HCT116 (cell line): ENCODE measurements around the gene MMEL1. TPM values are rescaled to one million over a fixed set of nuclear protein-coding genes. Genes with fewer than 3 reads are reported as not detected.

Source experiments
- ATAC-seq: fragments of 200-7000 bp; cut with Tn5 transposase; 2 replicates; pipeline ENCODE4 v1.9.1; 2020; ENCODE audit warnings: mild to moderate bottlenecking, moderate library complexity
- BruUV-seq: library from RNA; stranded (reverse); fragments of 400-500 nt; replicated peaks from 2 replicates; lab custom pipeline; 2021; lab: Mats Ljungman, UMichigan
- CTCF ChIA-PET: fragments of 300-600 bp; sonication (Branson Sonifier 250); formaldehyde crosslinking; loops from one replicate; lab custom pipeline; 2021; ENCODE audit warnings: antibody characterized with exemption; lab: Charles Lee
- POLR2A ChIA-PET: fragments of 300-600, 350-600 bp; sonication (Branson Sonifier 250); formaldehyde crosslinking; loops from one replicate; lab custom pipeline; 2021; ENCODE audit warnings: antibody characterized with exemption; lab: Charles Lee
- RAD21 ChIA-PET, 2 experiments: fragments of 300-600 bp; sonication (Branson Sonifier 250); formaldehyde crosslinking; loops; one replicate each; lab custom pipeline; 2023; ENCODE audit warnings: low total read pairs in 2 of 2; ENCODE audit not compliant: uncharacterized antibody in 2 of 2, unreplicated experiment in 2 of 2, low non-redundant PET in 1 of 2; lab: Charles Lee
- DNase-seq: peaks from one replicate; pipeline ENCODE4 v3.0.0-alpha.2; 2010; ENCODE audit warnings: low read depth, low spot score
- H2AFZ ChIP-seq: fragments of 200-600 bp; shearing (Covaris generic), sonication (generic); 2 replicates; pipeline ENCODE4 v1.6.1; 2017; ENCODE audit warnings: low read depth, mixed run types, mixed read lengths, antibody characterized with exemption, low read length; ENCODE audit not compliant: poor library complexity, severe bottlenecking
- H3K27ac ChIP-seq: 2 replicates; pipeline ENCODE4 v1.5.1; 2012; ENCODE audit warnings: low read depth, low read length
- H3K27me3 ChIP-seq: fragments of 200-600 bp; sonication (generic); 2 replicates; pipeline ENCODE4 v1.6.1; 2016; ENCODE audit warnings: mixed run types, low read length, mixed read lengths; ENCODE audit not compliant: insufficient read depth
- H3K36me3 ChIP-seq, 2 experiments: fragments of 200-500 bp in 1 of 2; fragments of 200-600 bp in 1 of 2; sonication (Bioruptor generic) in 1 of 2; sonication (generic) in 1 of 2; 2 replicates each; pipeline versions ENCODE4 v1.5.1 to v1.6.1; 2014 to 2016; ENCODE audit warnings: low read length in 2 of 2, inconsistent platforms in 1 of 2, mixed read lengths in 1 of 2, mixed run types in 1 of 2; ENCODE audit not compliant: insufficient read depth in 2 of 2, control insufficient read depth in 1 of 2
- H3K4me1 ChIP-seq, 2 experiments: fragments of 200-600 bp in 1 of 2; sonication (generic) in 1 of 2; 2 replicates each; pipeline versions ENCODE4 v1.5.1 to v1.6.1; 2012 to 2017; ENCODE audit warnings: low read length in 2 of 2, inconsistent platforms in 1 of 2, mild to moderate bottlenecking in 1 of 2, mixed read lengths in 1 of 2, mixed run types in 1 of 2, moderate library complexity in 1 of 2; ENCODE audit not compliant: insufficient read depth in 2 of 2, control insufficient read depth in 1 of 2
- H3K4me2 ChIP-seq: fragments of 200-600 bp; sonication (generic); 2 replicates; pipeline ENCODE4 v1.6.1; 2017; ENCODE audit warnings: mixed run types, low read length, mixed read lengths
- H3K4me3 ChIP-seq, 2 experiments: fragments of 200-600 bp in 1 of 2; sonication (generic) in 1 of 2; replicated peaks in 1 of 2; 2 replicates each; pipeline ENCODE4 v1.5.1; 2011 to 2016; ENCODE audit warnings: low read length in 2 of 2, control low read depth in 1 of 2, low read depth in 1 of 2, mild to moderate bottlenecking in 1 of 2, mixed read lengths in 1 of 2, mixed run types in 1 of 2
- H3K79me2 ChIP-seq: fragments of 200-600 bp; sonication (generic); 2 replicates; pipeline ENCODE4 v1.6.1; 2017; ENCODE audit warnings: mild to moderate bottlenecking, mixed run types, low read length, moderate library complexity, mixed read lengths; ENCODE audit not compliant: insufficient read depth
- H3K9ac ChIP-seq: fragments of 200-600 bp; sonication (generic); 2 replicates; pipeline ENCODE4 v1.6.1; 2016; ENCODE audit warnings: low read length, mixed read lengths
- H3K9me2 ChIP-seq: fragments of 200-600 bp; sonication (generic), shearing (Covaris generic); 2 replicates; pipeline ENCODE4 v1.6.1; 2017; ENCODE audit warnings: mixed run types, mild to moderate bottlenecking, moderate library complexity; ENCODE audit not compliant: insufficient read depth
- H3K9me3 ChIP-seq, 2 experiments: fragments of 200-500 bp in 1 of 2; fragments of 200-600 bp in 1 of 2; sonication (Bioruptor generic) in 1 of 2; sonication (generic) in 1 of 2; 2 replicates each; pipeline ENCODE4 v1.6.1; 2014 to 2017; ENCODE audit warnings: low read length in 2 of 2, mixed read lengths in 2 of 2, inconsistent platforms in 1 of 2, low read depth in 1 of 2, mild to moderate bottlenecking in 1 of 2, mixed run types in 1 of 2, moderate library complexity in 1 of 2; ENCODE audit not compliant: control insufficient read depth in 1 of 2, insufficient read depth in 1 of 2
- H4K20me1 ChIP-seq: fragments of 200-600 bp; sonication (generic), shearing (Covaris generic); 2 replicates; pipeline ENCODE4 v1.6.1; 2017; ENCODE audit warnings: mixed run types, mild to moderate bottlenecking, moderate library complexity; ENCODE audit not compliant: insufficient read depth
- CBX3 ChIP-seq: IDR thresholded peaks from 2 replicates; pipeline ENCODE4 v1.6.1; 2012; ENCODE audit warnings: low read depth
- CEBPB ChIP-seq: IDR thresholded peaks from 2 replicates; pipeline ENCODE4 v1.6.1; 2012; ENCODE audit warnings: low read depth
- CTCF ChIP-seq, 3 experiments: fragments of 200-600 bp in 1 of 3; sonication (generic) in 1 of 3; IDR thresholded peaks in 2 of 3; conservative IDR thresholded peaks in 1 of 3; 2 replicates each; pipeline ENCODE4 v1.5.1; 2012 to 2017; ENCODE audit warnings: low read depth in 2 of 3, low read length in 2 of 3, antibody characterized with exemption in 1 of 3, borderline replicate concordance in 1 of 3, control low read depth in 1 of 3, mild to moderate bottlenecking in 1 of 3, mixed read lengths in 1 of 3, mixed run types in 1 of 3, moderate library complexity in 1 of 3; ENCODE audit not compliant: insufficient read depth in 1 of 3
- EZH2phosphoT487 ChIP-seq: fragments of 200-600 bp; IDR thresholded peaks from 2 replicates; pipeline ENCODE4 v1.6.1; 2018; ENCODE audit warnings: antibody characterized with exemption, borderline replicate concordance
- POLR2A ChIP-seq: IDR thresholded peaks from 2 replicates; pipeline ENCODE4 v1.7.0; 2011; ENCODE audit warnings: borderline replicate concordance; ENCODE audit not compliant: insufficient read depth, insufficient read length; ENCODE audit errors: extremely low read depth
- POLR2AphosphoS5 ChIP-seq: IDR thresholded peaks from 2 replicates; pipeline ENCODE4 v1.6.1; 2011; ENCODE audit warnings: mild to moderate bottlenecking, low read depth, low read length, moderate library complexity
- RAD21 ChIP-seq: IDR thresholded peaks from 2 replicates; pipeline ENCODE4 v1.6.1; 2012; ENCODE audit warnings: low read depth, mild to moderate bottlenecking
- SRF ChIP-seq: IDR thresholded peaks from 2 replicates; pipeline ENCODE4 v1.6.1; 2012; ENCODE audit warnings: low read depth
- TCF7L2 ChIP-seq: IDR thresholded peaks from 2 replicates; pipeline ENCODE4 v1.7.0; 2011; ENCODE audit warnings: borderline replicate concordance, inconsistent platforms; ENCODE audit not compliant: insufficient read depth, insufficient read length; ENCODE audit errors: extremely low read depth
- ZBTB33 ChIP-seq: IDR thresholded peaks from 2 replicates; pipeline ENCODE4 v1.6.1; 2011; ENCODE audit warnings: mild to moderate bottlenecking, low read length, moderate library complexity; ENCODE audit not compliant: insufficient replicate concordance; ENCODE audit errors: extremely low read depth
- ZNF274 ChIP-seq: fragments of 200-500 bp; sonication (Bioruptor generic); IDR thresholded peaks from 2 replicates; pipeline ENCODE4 v1.6.1; 2014; ENCODE audit warnings: mild to moderate bottlenecking, low read depth, low read length, inconsistent platforms
- intact Hi-C: fragments of 100-400 bp; cut with micrococcal nuclease; formaldehyde crosslinking; loops from 2 replicates; pipeline ENCODE4 v1.10.0; 2022
- total RNA-seq: library from RNA; stranded (reverse); gene quantifications from one replicate; pipeline ENCODE4 v1.2.1, GENCODE V29; 2021; ENCODE audit not compliant: unreplicated experiment
- TF ChIP-seq, protein P1 (sequence below): IDR thresholded peaks from 2 replicates; pipeline ENCODE4 v1.6.1; 2012

The MMEL1 gene
- total RNA-seq, 1 experiment from 2014 or later, result 2.7 TPM

DNA sequence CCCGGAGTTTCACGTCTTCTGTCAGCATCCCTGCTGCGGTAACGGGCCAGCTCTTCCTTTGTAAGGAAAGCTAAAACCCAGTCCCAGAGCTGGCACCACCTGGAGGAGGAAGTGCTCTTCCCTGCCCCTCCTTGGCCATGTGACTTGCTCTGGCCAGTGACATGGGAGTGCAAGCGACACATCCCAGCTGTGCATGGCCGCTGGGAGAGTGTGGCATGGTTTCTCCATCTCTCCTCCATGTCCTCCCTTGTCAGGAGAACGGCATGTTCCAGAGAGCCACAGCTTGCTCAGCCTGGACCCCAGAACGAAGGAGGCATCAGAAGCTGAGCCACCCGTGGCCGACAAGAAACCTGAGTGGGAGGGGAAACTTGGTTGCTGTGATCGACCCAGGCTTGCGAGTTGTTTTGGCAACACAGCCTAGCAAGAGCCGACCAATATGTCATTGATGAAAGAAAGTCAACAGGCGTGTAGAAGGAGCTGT, 48.9 kb downstream of the MMEL1 start:
- no peak overlapping the region for H3K27ac ChIP-seq
- H3K9me2 ChIP-seq, result no peaks in the 10 kb centered on the region
- no peak overlapping the region for H3K4me3 ChIP-seq
- POLR2A ChIA-PET, result no interaction called here
- peaks cover 4 to 31% of the 10 kb centered on the region in 2 experiments; a peak in 3 of 4 replicates for H3K4me1 ChIP-seq
- no peaks in the 10 kb centered on the region for H3K9me3 ChIP-seq
- H3K79me2 ChIP-seq, result no peaks in the 10 kb centered on the region; the same call in 1 of the 2 replicates
- no peaks in the 10 kb centered on the region for H3K36me3 ChIP-seq
- CTCF ChIA-PET, result no interaction called here
- intact Hi-C loops, result loop anchor here (10.0 kb wide), 1 partner anchor 1021 kb away; no protein-coding TSS in a partner anchor
- H3K4me2 ChIP-seq, result peak overlapping the region; percentile 42
- no peaks in the 10 kb centered on the region for H4K20me1 ChIP-seq
- no peaks in the 10 kb centered on the region for H3K27me3 ChIP-seq
- ATAC-seq, result no peak
- RAD21 ChIA-PET, result no interaction called here
- no TSS peak for BruUV-seq
- no peak for TF ChIP-seq CEBPB
- 0 out of 2 replicates have a peak, but pooled peaks have one; percentile 10 for TF ChIP-seq POLR2AphosphoS5
- no peak for TF ChIP-seq ZBTB33
- TF ChIP-seq, protein P1, sequence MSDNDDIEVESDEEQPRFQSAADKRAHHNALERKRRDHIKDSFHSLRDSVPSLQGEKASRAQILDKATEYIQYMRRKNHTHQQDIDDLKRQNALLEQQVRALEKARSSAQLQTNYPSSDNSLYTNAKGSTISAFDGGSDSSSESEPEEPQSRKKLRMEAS, result no peak
- H2AFZ ChIP-seq, result no peak overlapping the region
- DNase-seq, result no peak
- H3K9ac ChIP-seq, result no peak overlapping the region

DNA sequence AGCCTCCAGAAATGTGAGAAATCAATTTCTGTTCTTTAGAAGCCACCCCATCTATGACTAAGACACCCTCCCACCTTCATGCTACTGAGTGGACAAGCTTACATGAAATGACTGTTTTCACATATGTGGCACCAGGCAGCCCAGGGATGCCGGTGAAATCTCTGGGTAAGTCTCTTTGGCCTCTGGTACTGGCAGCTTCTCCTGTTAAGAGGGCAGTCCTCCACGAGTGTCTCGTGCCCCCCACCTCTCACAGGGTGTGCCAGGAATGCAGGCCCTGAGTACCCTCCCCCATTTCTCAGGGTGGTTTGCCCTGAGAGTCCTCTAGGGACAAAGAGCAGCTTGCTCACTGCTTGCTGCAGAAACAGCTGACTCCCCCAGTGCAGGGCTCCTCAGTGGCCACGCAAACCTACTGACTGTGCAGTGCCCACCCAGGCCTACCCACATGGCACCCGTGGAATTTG, 49.5 kb downstream of the MMEL1 start:
- no peak for DNase-seq
- Histone ChIP-seq H3K9me3 (no peaks in the 10 kb centered on the region), H4K20me1 (no peaks in the 10 kb centered on the region), H3K79me2 (no peaks in the 10 kb centered on the region; the same call in 1 of the 2 replicates), H3K4me2 (peak overlapping the region; percentile 42), H3K27me3 (no peaks in the 10 kb centered on the region), H2AFZ (no peak overlapping the region), H3K4me3 (no peak overlapping the region), H3K9me2 (no peaks in the 10 kb centered on the region), H3K27ac (no peak overlapping the region), H3K9ac (no peak overlapping the region), H3K4me1 (peaks cover 7 to 37% of the 10 kb centered on the region in 2 experiments; a peak in 3 of 4 replicates), H3K36me3 (no peaks in the 10 kb centered on the region)
- BruUV-seq, result no TSS peak
- ATAC-seq, result no peak
- RAD21 ChIA-PET, result no interaction called here
- intact Hi-C loops, result loop anchor here (10.0 kb wide), 1 partner anchor 1021 kb away; no protein-coding TSS in a partner anchor
- CTCF ChIA-PET, result no interaction called here
- POLR2A ChIA-PET, result no interaction called here
- TF ChIP-seq POLR2A, result no peak
- no peak for TF ChIP-seq ZNF274
- no peak for TF ChIP-seq CTCF (IDR thresholded peaks at IDR 0.05 in 2 of 3, conservative IDR thresholded peaks at IDR 0.05 in 1 of 3; ENCODE audit: borderline replicate concordance in 1 of 3, insufficient read depth in 1 of 3, low read depth in 2 of 3, low read length in 2 of 3)
- TF ChIP-seq CBX3, result no peak
- TF ChIP-seq RAD21, result no peak
- TF ChIP-seq SRF, result no peak
- no peak for TF ChIP-seq TCF7L2
- no peak for TF ChIP-seq EZH2phosphoT487
